ENCODE data around the gene RYR3. TPM values are rescaled to one million over a fixed set of nuclear protein-coding genes. Genes with fewer than 3 reads are reported as not detected.

RYR3 gene
- total RNA-seq, 1 donor from 2014 or later = 15.4 TPM

- no peak for DNase-seq
Observed at GRCh38 chr15:33716025-33716424, 405.3 kb downstream of the RYR3 start.

- no peak for DNase-seq
Observed at GRCh38 chr15:33720952-33721351, 410.2 kb downstream of the RYR3 start.

DNA sequence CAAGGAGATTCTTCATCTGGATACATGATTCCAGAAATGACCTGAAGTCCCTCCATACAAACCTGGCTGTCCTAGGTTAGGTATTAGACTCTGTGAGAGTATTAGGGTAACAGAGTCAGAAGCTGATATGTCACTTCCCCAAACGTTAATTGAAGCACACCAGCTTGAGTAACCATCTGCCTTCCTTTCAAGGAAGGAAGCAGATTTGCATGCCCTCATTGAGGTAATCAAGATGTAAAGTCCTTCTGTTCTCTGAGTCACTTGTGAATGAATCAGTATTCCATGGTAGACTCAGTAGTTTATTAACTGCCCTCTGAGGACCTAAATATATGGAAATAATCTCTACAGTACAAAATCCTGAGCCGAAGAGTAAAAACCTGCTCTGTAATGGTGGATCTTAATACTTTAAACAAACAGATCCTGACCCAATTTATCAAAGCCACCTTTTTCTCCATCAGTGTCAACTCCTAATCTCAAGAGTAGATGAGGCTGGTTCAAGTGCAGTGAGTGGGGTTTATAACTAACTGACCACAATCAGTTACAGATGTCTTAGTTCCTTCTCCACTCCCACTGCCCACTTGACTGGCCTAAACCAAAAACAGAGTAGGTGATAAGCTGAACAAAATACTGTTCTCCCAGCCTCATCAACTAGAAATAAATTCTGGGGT, 411.4 kb downstream of the RYR3 start:
- DNase-seq = no peak

GRCh38 chr15:33722673-33723015, 411.9 kb downstream of the RYR3 start:
- DNase-seq = no peak

- no peak for DNase-seq
Observed at GRCh38 chr15:33724321-33725036, 413.7 kb downstream of the RYR3 start.

GRCh38 chr15:33729653-33730052, 418.9 kb downstream of the RYR3 start:
- no peak for DNase-seq

- no peak for DNase-seq
Observed at GRCh38 chr15:33730815-33731214, 420.0 kb downstream of the RYR3 start.

DNA sequence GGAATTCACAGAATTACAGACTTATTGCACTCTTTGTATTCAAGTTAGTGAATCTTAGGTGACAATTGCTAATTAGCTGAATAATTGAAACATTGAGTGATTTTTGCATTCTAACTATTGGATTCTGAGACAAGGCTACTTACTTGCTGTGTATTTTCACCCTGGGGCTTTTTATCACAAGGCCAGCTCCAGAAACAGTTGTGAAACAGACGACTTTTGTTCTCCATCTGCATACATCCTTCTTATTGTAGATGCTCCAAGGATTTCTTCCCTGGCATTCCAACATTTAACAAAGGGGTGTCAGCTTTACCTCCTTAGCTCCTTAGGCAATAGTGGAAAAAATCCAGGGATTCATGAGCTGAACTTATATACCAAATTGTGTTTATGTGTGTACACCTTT, 424.4 kb downstream of the RYR3 start:
- no peak for DNase-seq

- DNase-seq = no peak
Observed at GRCh38 chr15:33735637-33736247, 425.0 kb downstream of the RYR3 start.

DNA sequence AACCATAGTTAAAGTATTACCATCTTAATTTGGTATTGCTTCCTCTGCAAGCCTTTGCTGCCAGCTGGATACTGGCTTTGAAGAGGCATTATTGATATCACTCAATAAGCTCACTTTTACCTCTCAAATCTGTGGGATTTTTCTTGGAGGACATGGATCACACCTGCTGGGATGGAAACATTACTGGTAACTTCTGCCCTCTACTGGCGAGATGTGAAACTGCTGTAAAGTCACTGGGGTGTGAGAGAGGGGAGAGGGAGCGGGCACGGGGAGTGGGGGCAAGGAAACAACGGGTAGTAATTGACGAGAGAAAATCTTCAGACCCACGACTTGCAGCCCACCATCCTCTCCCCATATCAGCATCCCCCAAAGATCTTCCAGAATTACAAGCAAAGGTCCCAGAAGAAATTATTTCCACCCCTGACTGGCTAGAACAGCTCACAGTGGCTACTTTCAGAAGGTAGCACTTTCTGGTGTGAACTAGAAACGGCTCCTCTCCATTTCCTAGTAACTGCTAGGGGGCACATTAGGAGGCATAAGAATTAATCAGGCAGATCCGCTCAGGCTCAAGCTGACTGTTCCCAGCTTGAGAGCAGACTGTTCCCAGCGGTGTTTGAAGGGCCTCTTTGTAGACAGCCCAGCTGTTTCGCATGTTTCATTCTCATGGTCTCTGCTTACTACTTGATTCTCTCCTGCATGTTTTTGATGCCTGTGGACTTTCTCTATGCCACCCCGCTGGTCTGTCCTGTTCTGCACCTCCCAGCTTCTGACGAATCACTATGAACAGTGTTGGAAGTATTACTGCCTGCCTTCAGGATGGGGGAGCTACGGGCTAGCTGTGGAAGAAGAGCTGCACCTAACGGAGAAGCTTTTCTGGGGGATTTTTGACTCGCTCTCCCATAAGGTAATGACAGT, 427.2 kb downstream of the RYR3 start:
- peak; percentile 11 for DNase-seq

DNA sequence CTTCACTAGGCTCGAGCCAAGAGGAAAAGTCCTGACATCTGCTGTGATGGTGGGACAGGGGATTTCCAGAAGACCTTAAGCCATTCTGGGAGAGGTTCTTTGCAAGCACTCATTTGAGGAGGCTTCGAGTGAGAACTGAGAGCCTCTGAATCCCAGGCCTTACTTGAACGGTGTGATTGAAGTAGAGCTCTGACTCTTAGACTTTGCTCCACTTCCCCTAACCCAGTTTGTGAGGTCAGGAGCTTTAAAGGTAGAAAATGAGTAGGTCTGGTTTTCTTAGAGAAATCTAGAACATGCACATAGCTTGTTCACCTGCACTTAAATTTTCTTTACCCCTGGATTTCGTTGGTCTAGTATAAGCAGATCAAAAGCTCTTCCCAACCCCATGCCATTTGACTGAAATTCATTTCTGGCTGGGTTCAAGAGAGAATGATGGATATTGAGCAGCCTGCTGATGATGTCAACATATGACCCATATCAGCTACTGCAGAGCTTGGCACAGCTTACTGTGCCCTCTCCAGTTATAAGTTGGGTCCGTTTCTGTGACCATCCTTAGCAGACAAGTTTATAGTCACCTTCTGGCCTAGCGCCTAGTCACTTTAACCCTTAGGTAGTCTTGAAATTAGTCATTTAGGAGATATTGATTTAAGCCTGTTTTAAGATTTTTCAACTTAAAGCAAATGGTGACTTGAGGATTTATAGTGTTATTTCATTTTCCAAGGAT, 428.3 kb downstream of the RYR3 start:
- DNase-seq = no peak

DNA sequence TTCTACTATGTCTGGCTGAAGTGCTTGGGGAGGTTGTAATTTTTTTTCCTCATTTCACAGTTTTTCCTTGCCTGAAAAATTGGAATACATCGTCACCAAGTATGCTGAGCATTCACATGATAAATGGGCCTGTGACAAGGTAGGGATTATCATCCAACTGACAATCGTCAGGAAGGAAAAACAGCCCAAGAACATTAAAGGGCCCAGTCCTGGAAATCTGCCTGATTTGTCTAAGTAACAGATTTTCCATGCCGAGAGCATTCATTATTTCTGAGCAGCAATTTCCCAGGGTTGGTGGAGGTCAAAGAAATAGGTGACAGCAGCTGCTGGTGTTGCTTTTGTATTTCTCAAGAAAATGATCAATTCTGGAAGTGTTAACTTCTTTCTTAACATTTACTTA, 431.5 kb downstream of the RYR3 start:
- DNase-seq = no peak

DNA sequence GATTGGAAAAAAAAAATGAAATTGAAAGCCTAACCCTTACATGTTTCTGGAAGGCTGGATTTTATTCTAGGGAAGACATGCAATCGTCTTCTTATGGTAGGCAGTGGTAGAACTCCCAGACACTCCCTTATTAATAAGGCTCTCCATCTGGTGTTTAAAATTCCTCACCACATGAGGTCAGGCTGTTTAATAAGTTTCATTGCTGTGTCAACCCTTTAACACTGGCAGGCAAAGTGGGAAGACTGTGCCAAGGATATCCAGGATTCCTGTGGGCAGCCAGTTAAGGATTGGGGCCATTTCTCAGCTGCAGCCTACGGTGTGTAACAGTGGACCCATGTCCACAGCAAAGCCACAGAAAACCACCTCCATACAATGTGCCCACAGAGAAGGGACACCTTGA, 432.0 kb downstream of the RYR3 start:
- no peak for DNase-seq

- no peak for DNase-seq
Observed at GRCh38 chr15:33746203-33746602, 435.4 kb downstream of the RYR3 start.

GRCh38 chr15:33753012-33753411, 442.2 kb downstream of the RYR3 start:
- DNase-seq = no peak

DNA sequence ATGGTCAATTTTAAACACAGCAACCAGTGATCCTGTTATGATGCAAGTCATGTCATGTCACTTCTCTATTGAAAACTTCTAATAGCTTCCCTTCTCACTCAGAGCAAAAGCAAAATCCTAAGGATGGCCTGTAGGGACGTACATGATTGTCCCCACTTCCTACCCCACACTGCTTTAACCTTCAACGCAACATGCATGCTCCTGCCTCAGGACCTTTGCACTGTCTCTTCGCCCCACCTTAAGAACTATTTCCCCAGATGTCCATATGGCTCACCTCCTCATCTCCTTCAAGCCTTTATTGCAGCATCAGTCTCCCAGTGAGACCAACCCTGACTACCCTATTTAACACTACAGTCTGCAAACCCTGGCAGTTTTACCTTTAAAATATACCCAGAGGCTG, 443.5 kb downstream of the RYR3 start:
- DNase-seq = no peak

GRCh38 chr15:33756961-33757360, 446.2 kb downstream of the RYR3 start:
- DNase-seq = no peak

- no peak for DNase-seq
Observed at GRCh38 chr15:33757516-33758232, 446.9 kb downstream of the RYR3 start.

DNA sequence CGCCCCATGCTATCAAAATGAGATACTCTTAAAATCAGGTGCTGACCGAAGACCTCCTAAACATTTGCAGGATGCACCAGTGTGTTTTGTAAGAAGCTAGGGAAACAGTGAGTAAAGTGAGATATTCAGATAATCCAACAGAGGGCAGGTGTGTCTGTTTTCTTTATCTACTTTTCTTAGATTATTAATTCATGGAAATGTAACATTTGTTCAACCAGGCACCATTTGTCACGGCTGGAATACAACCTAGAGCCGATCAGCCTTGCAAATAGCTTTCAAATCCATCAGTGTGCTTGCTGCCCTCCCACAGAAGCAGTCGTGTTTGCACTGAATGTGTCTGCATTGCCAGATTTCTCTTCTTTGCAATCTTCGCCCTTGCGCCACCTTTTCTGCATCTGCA, 455.6 kb downstream of the RYR3 start:
- no peak for DNase-seq

DNA sequence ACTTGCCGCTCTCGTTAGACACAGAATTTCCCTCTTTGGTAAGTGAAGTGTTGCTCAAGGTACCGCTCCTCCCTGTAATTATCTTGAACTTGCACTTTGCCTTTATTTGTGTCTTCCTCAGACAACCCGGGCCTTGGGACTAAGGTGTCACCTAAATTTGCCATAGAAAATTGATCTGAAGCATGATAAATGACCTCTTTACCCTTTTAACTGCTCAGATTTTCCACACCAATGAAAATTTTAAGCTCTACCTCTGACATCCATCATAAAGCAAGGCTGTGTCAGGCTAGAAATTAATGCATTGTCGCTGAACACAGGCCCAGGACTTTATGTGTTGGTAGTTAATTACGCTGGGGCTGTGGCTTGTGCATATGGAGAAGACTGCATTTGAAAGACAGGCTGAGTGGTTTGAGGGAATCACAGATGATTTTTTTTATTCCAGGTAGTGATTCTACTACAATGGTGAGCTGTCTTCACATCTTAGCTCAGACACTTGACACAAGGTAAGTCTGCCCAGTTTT, 458.0 kb downstream of the RYR3 start:
- no peak for DNase-seq

GRCh38 chr15:33773969-33774368, 463.2 kb downstream of the RYR3 start:
- no peak for DNase-seq
